Fibroblast of lung (primary cell): Measurements from ENCODE around the gene STX4. TPM values are rescaled to one million over a fixed set of nuclear protein-coding genes. Genes with fewer than 3 reads are reported as not detected.

Source experiments
- DNase-seq, 2 donors: peaks; one replicate each; pipeline versions ENCODE4 v3.0.0 to v3.0.0-alpha.2; 2010; ENCODE audit warnings: low read depth in 2 of 2
- H2AFZ ChIP-seq: 2 replicates; pipeline ENCODE4 v1.5.1; 2012; ENCODE audit warnings: low read length, control low read depth, inconsistent platforms
- H3K27ac ChIP-seq: 2 replicates; pipeline ENCODE4 v1.5.1; 2011; ENCODE audit warnings: low read length, control low read depth; ENCODE audit not compliant: insufficient read depth
- H3K27me3 ChIP-seq: 2 replicates; pipeline ENCODE4 v1.5.1; 2011; ENCODE audit warnings: mild to moderate bottlenecking, low read length; ENCODE audit not compliant: control insufficient read depth, insufficient read depth
- H3K36me3 ChIP-seq: 2 replicates; pipeline ENCODE4 v1.5.1; 2011; ENCODE audit warnings: low read length; ENCODE audit not compliant: control insufficient read depth, insufficient read depth
- H3K4me1 ChIP-seq: 2 replicates; pipeline ENCODE4 v1.5.1; 2011; ENCODE audit warnings: low read length; ENCODE audit not compliant: control insufficient read depth, insufficient read depth; ENCODE audit errors: extremely low read depth
- H3K4me2 ChIP-seq: 2 replicates; pipeline ENCODE4 v1.5.1; 2011; ENCODE audit warnings: low read length, control low read depth; ENCODE audit not compliant: insufficient read depth; ENCODE audit errors: extremely low read depth
- H3K4me3 ChIP-seq, 4 experiments: fragments of 200-600 bp in 1 of 4; sonication (generic) in 1 of 4; replicated peaks in 1 of 4; 2 replicates each; pipeline ENCODE4 v1.5.1; 2011 to 2016; ENCODE audit warnings: low read length in 4 of 4, low read depth in 3 of 4, mild to moderate bottlenecking in 3 of 4, control low read depth in 2 of 4, inconsistent platforms in 1 of 4, mixed read lengths in 1 of 4; ENCODE audit not compliant: insufficient read depth in 1 of 4; ENCODE audit errors: control extremely low read depth in 1 of 4
- H3K79me2 ChIP-seq: 2 replicates; pipeline ENCODE4 v1.5.1; 2012; ENCODE audit warnings: mild to moderate bottlenecking, low read length, inconsistent platforms; ENCODE audit not compliant: control insufficient read depth, insufficient read depth
- H3K9ac ChIP-seq: 2 replicates; pipeline ENCODE4 v1.5.1; 2011; ENCODE audit warnings: mild to moderate bottlenecking, low read length, control low read depth; ENCODE audit not compliant: insufficient read depth
- H3K9me3 ChIP-seq: 2 replicates; pipeline ENCODE4 v1.5.1; 2012; ENCODE audit warnings: low read depth, low read length; ENCODE audit not compliant: control insufficient read depth, insufficient read depth
- H4K20me1 ChIP-seq: 2 replicates; pipeline ENCODE4 v1.5.1; 2011; ENCODE audit warnings: low read length; ENCODE audit not compliant: control insufficient read depth, insufficient read depth; ENCODE audit errors: extremely low read depth
- CTCF ChIP-seq, 2 donors: IDR thresholded peaks in 1 of 2; conservative IDR thresholded peaks in 1 of 2; 1 replicate in 1 of 2; 2 replicates in 1 of 2; pipeline ENCODE4 v1.5.1; 2011 to 2012; ENCODE audit warnings: low read length in 2 of 2, control low read depth in 1 of 2, inconsistent platforms in 1 of 2, low read depth in 1 of 2, mild to moderate bottlenecking in 1 of 2
- EZH2 ChIP-seq: IDR thresholded peaks from 2 replicates; pipeline ENCODE4 v1.5.1; 2012; ENCODE audit warnings: low read length, control low read depth, mild to moderate bottlenecking; ENCODE audit errors: missing control alignments
- polyA plus RNA-seq, 2 donors: library from polyadenylated mRNA; depleted of rRNA in 1 of 2; stranded (reverse) in 1 of 2; unstranded in 1 of 2; fragments of >200 nt; gene quantifications; 2 replicates each; pipeline ENCODE4 v1.2.1, GENCODE V29; 2011 to 2012; ENCODE audit warnings: missing spikeins in 1 of 2
- total RNA-seq: library from RNA; depleted of rRNA; stranded (reverse); fragments of >200 nt; gene quantifications from 2 replicates; pipeline ENCODE4 v1.2.1, GENCODE V29; 2014

The STX4 gene
- total and polyA plus RNA-seq, 2 donors (not counting 1 experiment from before 2014, with no cell fraction given): 37.5 to 42.8 TPM

- H3K4me2 ChIP-seq: no peak overlapping the region
These were observed 34.3 kb upstream of the STX4 start for GRCh38 chr16:30998852-30999761.

GRCh38 chr16:31000671-31001382 lies 32.5 kb upstream of the STX4 start:
- H3K27ac ChIP-seq: no peak overlapping the region
- H3K36me3 ChIP-seq: no peaks in the 10 kb centered on the region
- no peaks in the 10 kb centered on the region for H3K9me3 ChIP-seq
- no peak overlapping the region for H3K9ac ChIP-seq
- H2AFZ ChIP-seq: no peak overlapping the region
- H3K27me3 ChIP-seq: no peaks in the 10 kb centered on the region
- no peak for DNase-seq
- H3K4me1 ChIP-seq: peaks cover 24% of the 10 kb centered on the region
- H3K4me3 ChIP-seq: no peak overlapping the region
- no peaks in the 10 kb centered on the region for H4K20me1 ChIP-seq
- no peak overlapping the region for H3K4me2 ChIP-seq
- TF ChIP-seq CTCF (conservative IDR thresholded peaks at IDR 0.05 in 1 of 2, IDR thresholded peaks at IDR 0.05 in 1 of 2; ENCODE audit: low read depth in 1 of 2, low read length in 2 of 2) (no peak), EZH2 (no peak)
- no peaks in the 10 kb centered on the region for H3K79me2 ChIP-seq

More at GRCh38 chr16:30998852-30999761, 34.3 kb upstream of the STX4 start:
- DNase-seq: peak in 1 of 2 donors; percentile 64
- Histone ChIP-seq H3K36me3 (no peaks in the 10 kb centered on the region), H3K79me2 (no peaks in the 10 kb centered on the region), H3K9ac (no peak overlapping the region), H2AFZ (no peak overlapping the region), H3K4me3 (no peak overlapping the region), H3K27ac (peak overlapping the region; percentile 95), H3K4me1 (peaks cover 21% of the 10 kb centered on the region), H3K27me3 (no peaks in the 10 kb centered on the region), H3K9me3 (no peaks in the 10 kb centered on the region), H4K20me1 (no peaks in the 10 kb centered on the region)
- TF ChIP-seq EZH2 (no peak), CTCF (conservative IDR thresholded peaks at IDR 0.05 in 1 of 2, IDR thresholded peaks at IDR 0.05 in 1 of 2; ENCODE audit: low read depth in 1 of 2, low read length in 2 of 2) (no peak)

GRCh38 chr16:31001507-31002249 lies 31.7 kb upstream of the STX4 start:
- Histone ChIP-seq H3K79me2 (no peaks in the 10 kb centered on the region), H3K9me3 (no peaks in the 10 kb centered on the region), H2AFZ (no peak overlapping the region), H3K4me1 (peaks cover 27% of the 10 kb centered on the region), H3K27me3 (no peaks in the 10 kb centered on the region), H3K27ac (no peak overlapping the region), H3K4me3 (no peak overlapping the region), H3K9ac (no peak overlapping the region), H3K36me3 (no peaks in the 10 kb centered on the region), H4K20me1 (no peaks in the 10 kb centered on the region), H3K4me2 (no peak overlapping the region)
- DNase-seq: no peak
- TF ChIP-seq EZH2 (no peak), CTCF (conservative IDR thresholded peaks at IDR 0.05 in 1 of 2, IDR thresholded peaks at IDR 0.05 in 1 of 2; ENCODE audit: low read depth in 1 of 2, low read length in 2 of 2) (no peak)
